Panc1 (cell line): ENCODE results near the gene SDR39U1. TPM values are rescaled to one million over a fixed set of nuclear protein-coding genes. Genes with fewer than 3 reads are reported as not detected.

Experiments used
- ATAC-seq: fragments of 200-7000 bp; cut with Tn5 transposase; 2 replicates; pipeline ENCODE4 v1.9.1; 2020; ENCODE audit warnings: mild to moderate bottlenecking, moderate library complexity
- BruUV-seq: library from RNA; stranded (reverse); fragments of 400-500 nt; replicated peaks from 2 replicates; lab custom pipeline; 2021; lab: Mats Ljungman, UMichigan
- CTCF ChIA-PET: fragments of 300-600 bp; sonication (Branson Sonifier 250); formaldehyde crosslinking; loops from one replicate; lab custom pipeline; 2022; ENCODE audit warnings: antibody characterized with exemption; lab: Charles Lee
- POLR2A ChIA-PET: fragments of 300-600 bp; sonication (Branson Sonifier 250); formaldehyde crosslinking; loops from one replicate; lab custom pipeline; 2022; ENCODE audit warnings: antibody characterized with exemption; lab: Charles Lee
- DNase-seq: peaks from one replicate; pipeline ENCODE4 v3.0.0-alpha.2; 2010; ENCODE audit warnings: low read depth, low spot score
- H3K27ac ChIP-seq: 2 replicates; pipeline ENCODE4 v1.5.1; 2011; ENCODE audit warnings: mild to moderate bottlenecking, low read length, inconsistent platforms
- H3K27me3 ChIP-seq: fragments of 200-500 bp; sonication (Bioruptor generic); 2 replicates; pipeline ENCODE4 v1.6.0; 2014; ENCODE audit warnings: low read length, inconsistent platforms; ENCODE audit not compliant: control insufficient read depth, insufficient read depth
- H3K36me3 ChIP-seq: fragments of 200-500 bp; sonication (Bioruptor generic); 2 replicates; pipeline ENCODE4 v1.5.1; 2014; ENCODE audit warnings: inconsistent platforms, mild to moderate bottlenecking, low read length, moderate library complexity; ENCODE audit not compliant: control insufficient read depth, insufficient read depth
- H3K4me1 ChIP-seq: 2 replicates; pipeline ENCODE4 v1.5.1; 2011; ENCODE audit warnings: inconsistent platforms, mild to moderate bottlenecking, low read length, moderate library complexity; ENCODE audit not compliant: control insufficient read depth, insufficient read depth
- H3K4me3 ChIP-seq, 2 experiments: 2 replicates each; pipeline ENCODE4 v1.5.1; 2011 to 2012; ENCODE audit warnings: low read depth in 2 of 2, low read length in 2 of 2, mild to moderate bottlenecking in 2 of 2, inconsistent platforms in 1 of 2, moderate library complexity in 1 of 2
- H3K9me3 ChIP-seq: fragments of 200-500 bp; sonication (Bioruptor generic); 2 replicates; pipeline ENCODE4 v1.5.1; 2014; ENCODE audit warnings: low read depth, mild to moderate bottlenecking, inconsistent platforms, low read length, moderate library complexity; ENCODE audit not compliant: control insufficient read depth, insufficient read depth
- POLR2AphosphoS5 ChIP-seq: IDR thresholded peaks from 2 replicates; pipeline ENCODE4 v1.6.1; 2012; ENCODE audit warnings: mild to moderate bottlenecking, low read depth, low read length, moderate library complexity
- SIN3A ChIP-seq: IDR thresholded peaks from 2 replicates; pipeline ENCODE4 v1.6.1; 2012; ENCODE audit warnings: low read depth, mild to moderate bottlenecking, low read length, moderate library complexity, borderline replicate concordance; ENCODE audit not compliant: insufficient read depth
- TCF7L2 ChIP-seq: IDR thresholded peaks from 2 replicates; pipeline ENCODE4 v1.6.1; 2011; ENCODE audit warnings: mild to moderate bottlenecking, low read depth, low read length, inconsistent platforms
- in situ Hi-C: cut with HindIII; loops from 2 replicates; pipeline ENCODE4 v1.10.0; 2016; ENCODE audit warnings: low sequenced_read_pairs, low pct_unique_long_range_greater_than_20kb
- intact Hi-C: fragments of 100-400 bp; cut with micrococcal nuclease; formaldehyde crosslinking; loops from one replicate; pipeline ENCODE4 v1.10.0; 2022; ENCODE audit not compliant: unreplicated experiment
- total RNA-seq: library from RNA; stranded (reverse); gene quantifications from one replicate; pipeline ENCODE4 v1.2.1, GENCODE V29; 2021; ENCODE audit not compliant: unreplicated experiment
- TF ChIP-seq, protein P1 (sequence below): fragments of 450-650 bp; IDR thresholded peaks from 2 replicates; pipeline ENCODE4 v1.5.1; 2017; ENCODE audit warnings: mild to moderate bottlenecking
- TF ChIP-seq, protein P2 (sequence below), 2 experiments: IDR thresholded peaks; 2 replicates each; pipeline ENCODE4 v1.6.1; 2011 to 2012; ENCODE audit warnings: low read depth in 2 of 2, control low read depth in 1 of 2, low read length in 1 of 2, mild to moderate bottlenecking in 1 of 2, moderate library complexity in 1 of 2; ENCODE audit not compliant: insufficient read depth in 1 of 2

The SDR39U1 gene
- total RNA-seq, 1 experiment from 2014 or later, result 54.2 TPM

DNA sequence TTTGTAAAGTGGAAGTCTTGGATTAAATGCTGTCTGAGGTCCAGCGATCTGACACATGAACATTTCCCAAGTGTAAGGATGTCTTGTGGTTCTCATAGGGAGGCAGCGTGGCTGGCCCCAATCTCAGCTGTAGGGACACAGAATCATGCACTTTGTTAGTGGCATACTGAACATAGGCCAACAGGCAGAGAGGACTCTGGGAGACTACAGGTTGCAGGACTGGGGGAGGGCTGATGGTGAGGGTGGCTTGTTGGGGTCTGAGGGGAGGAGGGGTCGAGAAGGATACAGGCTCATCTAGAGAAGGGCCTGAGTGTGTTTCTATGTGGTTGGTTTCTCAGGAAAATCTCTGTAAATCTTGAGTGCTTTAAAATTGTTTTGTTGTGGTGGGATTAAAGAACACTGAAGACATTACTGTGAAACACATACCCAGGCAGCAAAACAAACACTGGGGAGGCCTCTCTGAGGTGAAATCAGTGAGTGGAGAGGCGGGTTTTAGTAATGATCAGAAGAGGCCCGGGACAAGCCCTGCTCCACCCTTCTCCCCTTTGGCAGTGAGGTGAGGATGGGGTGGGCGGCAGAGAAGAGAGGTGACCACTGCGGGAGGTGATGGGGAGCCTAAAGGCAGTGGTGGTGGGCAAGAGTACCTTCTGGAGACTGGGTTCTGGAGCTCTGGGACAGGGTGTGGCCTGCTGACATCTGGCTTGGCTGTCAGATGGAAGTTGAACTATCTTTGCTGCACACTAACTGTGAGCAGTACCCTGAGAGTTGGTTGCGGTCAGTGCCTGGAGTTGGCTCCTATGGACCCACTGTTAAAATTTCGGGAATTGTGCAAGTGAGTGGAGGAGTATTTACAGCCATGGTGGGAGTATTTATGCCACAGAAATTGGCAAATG, 40.5 kb downstream of the SDR39U1 start (continued):
- TF ChIP-seq SIN3A, result no peak

- no peak for DNase-seq
- no TSS peak for BruUV-seq
- Histone ChIP-seq H3K4me3 (no peak overlapping the region; a peak in 1 of 4 replicates), H3K9me3 (no peaks in the 10 kb centered on the region), H3K36me3 (no peaks in the 10 kb centered on the region), H3K4me1 (no peaks in the 10 kb centered on the region), H3K27ac (no peak overlapping the region), H3K27me3 (peaks cover 3% of the 10 kb centered on the region)
- no peak for ATAC-seq
- in situ Hi-C loops (no loop called here), intact Hi-C loops (no loop called here)
- TF ChIP-seq, protein P1, sequence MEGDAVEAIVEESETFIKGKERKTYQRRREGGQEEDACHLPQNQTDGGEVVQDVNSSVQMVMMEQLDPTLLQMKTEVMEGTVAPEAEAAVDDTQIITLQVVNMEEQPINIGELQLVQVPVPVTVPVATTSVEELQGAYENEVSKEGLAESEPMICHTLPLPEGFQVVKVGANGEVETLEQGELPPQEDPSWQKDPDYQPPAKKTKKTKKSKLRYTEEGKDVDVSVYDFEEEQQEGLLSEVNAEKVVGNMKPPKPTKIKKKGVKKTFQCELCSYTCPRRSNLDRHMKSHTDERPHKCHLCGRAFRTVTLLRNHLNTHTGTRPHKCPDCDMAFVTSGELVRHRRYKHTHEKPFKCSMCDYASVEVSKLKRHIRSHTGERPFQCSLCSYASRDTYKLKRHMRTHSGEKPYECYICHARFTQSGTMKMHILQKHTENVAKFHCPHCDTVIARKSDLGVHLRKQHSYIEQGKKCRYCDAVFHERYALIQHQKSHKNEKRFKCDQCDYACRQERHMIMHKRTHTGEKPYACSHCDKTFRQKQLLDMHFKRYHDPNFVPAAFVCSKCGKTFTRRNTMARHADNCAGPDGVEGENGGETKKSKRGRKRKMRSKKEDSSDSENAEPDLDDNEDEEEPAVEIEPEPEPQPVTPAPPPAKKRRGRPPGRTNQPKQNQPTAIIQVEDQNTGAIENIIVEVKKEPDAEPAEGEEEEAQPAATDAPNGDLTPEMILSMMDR, result no peak
- TF ChIP-seq TCF7L2 (no peak), SIN3A (no peak), POLR2AphosphoS5 (no peak)
- TF ChIP-seq, protein P2, sequence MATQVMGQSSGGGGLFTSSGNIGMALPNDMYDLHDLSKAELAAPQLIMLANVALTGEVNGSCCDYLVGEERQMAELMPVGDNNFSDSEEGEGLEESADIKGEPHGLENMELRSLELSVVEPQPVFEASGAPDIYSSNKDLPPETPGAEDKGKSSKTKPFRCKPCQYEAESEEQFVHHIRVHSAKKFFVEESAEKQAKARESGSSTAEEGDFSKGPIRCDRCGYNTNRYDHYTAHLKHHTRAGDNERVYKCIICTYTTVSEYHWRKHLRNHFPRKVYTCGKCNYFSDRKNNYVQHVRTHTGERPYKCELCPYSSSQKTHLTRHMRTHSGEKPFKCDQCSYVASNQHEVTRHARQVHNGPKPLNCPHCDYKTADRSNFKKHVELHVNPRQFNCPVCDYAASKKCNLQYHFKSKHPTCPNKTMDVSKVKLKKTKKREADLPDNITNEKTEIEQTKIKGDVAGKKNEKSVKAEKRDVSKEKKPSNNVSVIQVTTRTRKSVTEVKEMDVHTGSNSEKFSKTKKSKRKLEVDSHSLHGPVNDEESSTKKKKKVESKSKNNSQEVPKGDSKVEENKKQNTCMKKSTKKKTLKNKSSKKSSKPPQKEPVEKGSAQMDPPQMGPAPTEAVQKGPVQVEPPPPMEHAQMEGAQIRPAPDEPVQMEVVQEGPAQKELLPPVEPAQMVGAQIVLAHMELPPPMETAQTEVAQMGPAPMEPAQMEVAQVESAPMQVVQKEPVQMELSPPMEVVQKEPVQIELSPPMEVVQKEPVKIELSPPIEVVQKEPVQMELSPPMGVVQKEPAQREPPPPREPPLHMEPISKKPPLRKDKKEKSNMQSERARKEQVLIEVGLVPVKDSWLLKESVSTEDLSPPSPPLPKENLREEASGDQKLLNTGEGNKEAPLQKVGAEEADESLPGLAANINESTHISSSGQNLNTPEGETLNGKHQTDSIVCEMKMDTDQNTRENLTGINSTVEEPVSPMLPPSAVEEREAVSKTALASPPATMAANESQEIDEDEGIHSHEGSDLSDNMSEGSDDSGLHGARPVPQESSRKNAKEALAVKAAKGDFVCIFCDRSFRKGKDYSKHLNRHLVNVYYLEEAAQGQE (IDR thresholded peaks at IDR 0.05; ENCODE audit: insufficient read depth in 1 of 2, low read depth in 2 of 2, low read length in 1 of 2), result no peak
- ChIA-PET POLR2A (no interaction called here), CTCF (no interaction called here)
These were observed 42.4 kb downstream of the SDR39U1 start for GRCh38 chr14:24399999-24400718.

- H3K36me3 ChIP-seq, result no peaks in the 10 kb centered on the region
- no peak for ATAC-seq
- peak overlapping the region in 1 of 2 experiments; percentile 33; a peak in 1 of 4 replicates for H3K4me3 ChIP-seq
- no peak for TF ChIP-seq TCF7L2
- TF ChIP-seq POLR2AphosphoS5, result no peak
- no peak for TF ChIP-seq SIN3A
- TF ChIP-seq, protein P1, result no peak
- TF ChIP-seq, protein P2 (IDR thresholded peaks at IDR 0.05; ENCODE audit: insufficient read depth in 1 of 2, low read depth in 2 of 2, low read length in 1 of 2), result no peak
- H3K27ac ChIP-seq, result no peak overlapping the region
- BruUV-seq, result no TSS peak
- in situ Hi-C loops, result no loop called here
- ChIA-PET CTCF (no interaction called here), POLR2A (no interaction called here)
- H3K4me1 ChIP-seq, result no peaks in the 10 kb centered on the region
- H3K9me3 ChIP-seq, result no peaks in the 10 kb centered on the region
- intact Hi-C loops, result no loop called here
- peaks cover 3% of the 10 kb centered on the region for H3K27me3 ChIP-seq
- no peak for DNase-seq
These were observed 43.1 kb downstream of the SDR39U1 start for GRCh38 chr14:24399447-24399822.
